ENCODE measurements around the gene SULF2. TPM values are rescaled to one million over a fixed set of nuclear protein-coding genes. Genes with fewer than 3 reads are reported as not detected.

Gene SULF2
- total RNA-seq, 2 experiments from 2014 or later, result 0.96 to 1.3 TPM

GRCh38 chr20:47718398-47718797 lies 66.9 kb downstream of the SULF2 start:
- Mint-ChIP-seq H3K4me1 (ENCODE audit: low read depth) (no peaks in the 10 kb centered on the region), H3K27ac (no peak overlapping the region), H3K4me3 (no peak overlapping the region), H3K27me3 (ENCODE audit: low read depth) (peaks cover 2% of the 10 kb centered on the region), H3K9me3 (no peaks in the 10 kb centered on the region), H3K36me3 (ENCODE audit: low read depth) (no peaks in the 10 kb centered on the region)
- no peak for DNase-seq
- intact Hi-C loops (cut with micrococcal nuclease), result no loop called here
- CTCF ChIA-PET, result interaction anchor here (0.7 kb wide), 1 partner anchor 443 kb away, joined by 5 read pairs; no protein-coding TSS in a partner anchor

- H3K4me3 Mint-ChIP-seq, result no peak overlapping the region
- no peak overlapping the region for H3K27ac Mint-ChIP-seq
- no peaks in the 10 kb centered on the region for H3K4me1 Mint-ChIP-seq (ENCODE audit: low read depth)
- H3K27me3 Mint-ChIP-seq (ENCODE audit: low read depth), result peaks cover 2% of the 10 kb centered on the region
- H3K36me3 Mint-ChIP-seq (ENCODE audit: low read depth), result no peaks in the 10 kb centered on the region
- intact Hi-C loops (cut with micrococcal nuclease), result no loop called here
- no peak for DNase-seq
- CTCF ChIA-PET, result interaction anchor here (0.7 to 1.8 kb wide), 2 partner anchors 40 to 442 kb away, joined by 5 to 6 read pairs; no protein-coding TSS in a partner anchor
- H3K9me3 Mint-ChIP-seq, result no peaks in the 10 kb centered on the region
Measured at GRCh38 chr20:47717421-47717820, 67.9 kb downstream of the SULF2 start.

DNA sequence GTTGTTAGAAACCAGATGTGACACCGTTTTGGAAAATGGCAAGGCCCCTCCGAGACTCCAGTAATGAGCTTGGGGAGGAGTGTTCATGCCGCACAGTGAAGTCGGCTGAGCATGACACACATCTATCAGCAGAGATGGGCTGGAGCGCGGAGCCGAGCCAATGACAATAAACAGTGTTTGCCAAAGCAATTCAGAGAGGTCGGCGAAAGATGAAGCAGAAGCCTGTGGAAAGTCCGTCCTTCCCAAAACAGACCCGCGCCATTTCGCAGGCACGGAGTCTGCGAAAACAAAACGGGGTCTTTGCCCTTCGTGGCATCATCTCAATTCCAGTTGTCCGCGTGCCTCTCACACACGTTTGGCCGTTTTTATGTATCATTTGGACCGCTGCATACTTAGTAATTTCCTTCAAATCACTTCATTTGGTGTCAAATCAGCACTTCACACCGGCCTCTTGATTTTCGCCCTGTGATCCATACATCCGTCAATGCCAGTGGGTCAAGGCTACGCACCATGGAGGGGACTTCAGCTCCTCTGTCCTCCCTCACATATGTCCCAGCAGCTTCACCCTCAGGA lies 71.3 kb downstream of the SULF2 start:
- Mint-ChIP-seq H3K4me1 (ENCODE audit: low read depth) (no peaks in the 10 kb centered on the region), H3K27ac (no peak overlapping the region), H3K9me3 (no peaks in the 10 kb centered on the region), H3K4me3 (no peak overlapping the region), H3K27me3 (ENCODE audit: low read depth) (peaks cover 6% of the 10 kb centered on the region), H3K36me3 (ENCODE audit: low read depth) (no peaks in the 10 kb centered on the region)
- CTCF ChIA-PET, result interaction anchor here (0.6 kb wide), 1 partner anchor 55 kb away, joined by 3 read pairs; no protein-coding TSS in a partner anchor
- intact Hi-C loops (cut with micrococcal nuclease), result no loop called here
- no peak for DNase-seq

GRCh38 chr20:47713163-47713562 lies 72.1 kb downstream of the SULF2 start:
- no peaks in the 10 kb centered on the region for H3K36me3 Mint-ChIP-seq (ENCODE audit: low read depth)
- no peak overlapping the region for H3K4me3 Mint-ChIP-seq
- H3K9me3 Mint-ChIP-seq, result no peaks in the 10 kb centered on the region
- no peak for DNase-seq
- CTCF ChIA-PET, result no interaction called here
- H3K27ac Mint-ChIP-seq, result no peak overlapping the region
- H3K4me1 Mint-ChIP-seq (ENCODE audit: low read depth), result no peaks in the 10 kb centered on the region
- intact Hi-C loops (cut with micrococcal nuclease), result no loop called here
- H3K27me3 Mint-ChIP-seq (ENCODE audit: low read depth), result peaks cover 6% of the 10 kb centered on the region

- intact Hi-C loops (cut with micrococcal nuclease), result no loop called here
- Mint-ChIP-seq H3K27me3 (ENCODE audit: low read depth) (peaks cover 6% of the 10 kb centered on the region), H3K4me3 (no peak overlapping the region), H3K27ac (no peak overlapping the region), H3K4me1 (ENCODE audit: low read depth) (no peaks in the 10 kb centered on the region), H3K36me3 (ENCODE audit: low read depth) (no peaks in the 10 kb centered on the region), H3K9me3 (no peaks in the 10 kb centered on the region)
- CTCF ChIA-PET, result interaction anchor here (1.5 kb wide), 2 partner anchors 33 to 47 kb away, joined by 4 read pairs; no protein-coding TSS in a partner anchor
- DNase-seq, result no peak
Measured at GRCh38 chr20:47711046-47711752, 74.1 kb downstream of the SULF2 start.

- Mint-ChIP-seq H3K27me3 (ENCODE audit: low read depth) (peaks cover 6% of the 10 kb centered on the region), H3K36me3 (ENCODE audit: low read depth) (no peaks in the 10 kb centered on the region), H3K9me3 (no peaks in the 10 kb centered on the region), H3K4me3 (no peak overlapping the region), H3K27ac (no peak overlapping the region), H3K4me1 (ENCODE audit: low read depth) (no peaks in the 10 kb centered on the region)
- intact Hi-C loops (cut with micrococcal nuclease), result no loop called here
- CTCF ChIA-PET, result interaction anchor here (1.5 kb wide), 1 partner anchor 47 kb away, joined by 4 read pairs; no protein-coding TSS in a partner anchor
- DNase-seq, result no peak
Measured at GRCh38 chr20:47710665-47711045, 74.6 kb downstream of the SULF2 start.

- Mint-ChIP-seq H3K27ac (no peak overlapping the region), H3K4me1 (ENCODE audit: low read depth) (no peaks in the 10 kb centered on the region), H3K36me3 (ENCODE audit: low read depth) (no peaks in the 10 kb centered on the region), H3K4me3 (no peak overlapping the region), H3K27me3 (ENCODE audit: low read depth) (peaks cover 3% of the 10 kb centered on the region), H3K9me3 (no peaks in the 10 kb centered on the region)
- no peak for DNase-seq
- intact Hi-C loops (cut with micrococcal nuclease), result no loop called here
- CTCF ChIA-PET, result interaction anchor here (0.7 to 1.4 kb wide), 2 partner anchors 18 to 810 kb away, joined by 3 to 4 read pairs; no protein-coding TSS in a partner anchor
Measured at GRCh38 chr20:47708953-47709833, 76.1 kb downstream of the SULF2 start.

GRCh38 chr20:47708140-47708807 lies 77.0 kb downstream of the SULF2 start:
- intact Hi-C loops (cut with micrococcal nuclease), result no loop called here
- Mint-ChIP-seq H3K4me3 (no peak overlapping the region), H3K36me3 (ENCODE audit: low read depth) (no peaks in the 10 kb centered on the region), H3K9me3 (no peaks in the 10 kb centered on the region), H3K4me1 (ENCODE audit: low read depth) (no peaks in the 10 kb centered on the region), H3K27ac (no peak overlapping the region), H3K27me3 (ENCODE audit: low read depth) (peaks cover 3% of the 10 kb centered on the region)
- no peak for DNase-seq
- CTCF ChIA-PET, result interaction anchor here (1.4 kb wide), 1 partner anchor 17 kb away, joined by 4 read pairs; no protein-coding TSS in a partner anchor

DNA sequence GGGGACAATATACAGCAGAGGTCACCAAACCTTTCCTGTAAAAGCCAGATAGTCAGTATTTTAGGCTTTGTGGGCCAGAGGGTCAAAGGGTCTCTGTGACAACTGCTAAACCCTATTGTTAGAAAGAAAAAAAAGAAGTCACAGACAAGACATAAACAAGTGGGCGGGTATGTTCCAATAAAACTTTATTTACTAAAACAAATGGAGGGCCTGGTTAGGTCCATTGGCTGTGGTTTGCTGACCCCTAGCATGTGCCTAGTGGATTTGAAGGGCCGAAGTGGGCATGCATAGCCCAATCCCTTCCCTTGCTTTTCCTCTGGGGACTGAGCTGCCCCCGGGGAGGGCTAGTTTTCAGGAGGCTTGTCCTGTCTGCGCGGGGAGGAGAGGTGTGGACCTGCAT lies 78.9 kb downstream of the SULF2 start:
- no peak for DNase-seq
- intact Hi-C loops (cut with micrococcal nuclease), result no loop called here
- Mint-ChIP-seq H3K27me3 (ENCODE audit: low read depth) (peaks cover 3% of the 10 kb centered on the region), H3K9me3 (no peaks in the 10 kb centered on the region), H3K36me3 (ENCODE audit: low read depth) (no peaks in the 10 kb centered on the region), H3K4me3 (no peak overlapping the region), H3K27ac (no peak overlapping the region), H3K4me1 (ENCODE audit: low read depth) (no peaks in the 10 kb centered on the region)
- CTCF ChIA-PET, result interaction anchor here (1.3 kb wide), 1 partner anchor 29 kb away, joined by 3 read pairs; no protein-coding TSS in a partner anchor

GRCh38 chr20:47705497-47705856 lies 79.8 kb downstream of the SULF2 start:
- Mint-ChIP-seq H3K9me3 (no peaks in the 10 kb centered on the region), H3K36me3 (ENCODE audit: low read depth) (no peaks in the 10 kb centered on the region), H3K4me1 (ENCODE audit: low read depth) (no peaks in the 10 kb centered on the region), H3K4me3 (no peak overlapping the region), H3K27ac (no peak overlapping the region), H3K27me3 (ENCODE audit: low read depth) (no peaks in the 10 kb centered on the region)
- intact Hi-C loops (cut with micrococcal nuclease), result no loop called here
- DNase-seq, result no peak
- CTCF ChIA-PET, result no interaction called here

DNA sequence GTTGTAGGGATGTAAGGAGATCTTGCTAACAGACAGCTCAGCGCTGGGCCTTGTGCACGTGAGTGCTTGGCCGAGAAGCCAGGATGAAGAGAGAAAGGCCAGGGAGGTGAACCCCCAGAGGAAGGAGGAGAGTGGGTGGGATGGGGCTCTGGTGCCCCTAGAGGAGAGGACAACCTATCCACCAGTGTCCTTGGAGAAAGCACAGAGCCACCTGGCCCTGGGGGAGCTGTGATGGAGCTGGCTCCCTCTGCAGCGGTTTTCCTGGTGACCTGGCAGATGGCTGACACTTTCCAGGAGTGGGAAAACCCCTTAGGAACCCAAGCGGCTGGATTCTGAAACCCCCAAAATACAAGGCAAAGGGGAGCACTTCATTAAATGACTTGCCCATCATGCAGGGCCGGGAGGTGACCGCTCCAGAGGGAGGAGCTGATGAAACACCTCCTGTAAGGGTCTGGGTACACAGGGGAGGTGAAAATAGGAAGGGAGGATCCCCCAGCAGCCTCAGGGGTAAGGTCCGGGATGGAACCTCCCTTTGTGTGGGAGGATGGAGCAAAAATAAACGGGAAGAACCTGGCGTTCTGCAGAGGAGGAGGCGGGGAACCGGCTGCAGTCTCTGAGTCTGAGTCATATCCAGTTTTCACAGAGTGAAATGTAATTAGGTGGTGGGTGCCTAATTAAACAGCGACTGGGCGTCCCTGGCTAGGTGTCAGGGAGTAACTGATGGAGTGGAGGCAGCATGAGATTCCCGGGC lies 80.4 kb downstream of the SULF2 start:
- intact Hi-C loops (cut with micrococcal nuclease), result no loop called here
- Mint-ChIP-seq H3K9me3 (no peaks in the 10 kb centered on the region), H3K4me3 (no peak overlapping the region), H3K27ac (no peak overlapping the region), H3K36me3 (ENCODE audit: low read depth) (no peaks in the 10 kb centered on the region), H3K27me3 (ENCODE audit: low read depth) (no peaks in the 10 kb centered on the region), H3K4me1 (ENCODE audit: low read depth) (no peaks in the 10 kb centered on the region)
- DNase-seq, result no peak
- CTCF ChIA-PET, result no interaction called here

Data from activated naive CD4-positive, alpha-beta T cell treated with anti-CD3 and anti-CD28 coated beads for 36 hours (primary cell).